ENCODE results near the gene EEF2. TPM values are rescaled to one million over a fixed set of nuclear protein-coding genes. Genes with fewer than 3 reads are reported as not detected.

The EEF2 gene
- total RNA-seq, 4 donors from 2014 or later, result 1,423 to 2,137 (median 2,023) TPM

DNA sequence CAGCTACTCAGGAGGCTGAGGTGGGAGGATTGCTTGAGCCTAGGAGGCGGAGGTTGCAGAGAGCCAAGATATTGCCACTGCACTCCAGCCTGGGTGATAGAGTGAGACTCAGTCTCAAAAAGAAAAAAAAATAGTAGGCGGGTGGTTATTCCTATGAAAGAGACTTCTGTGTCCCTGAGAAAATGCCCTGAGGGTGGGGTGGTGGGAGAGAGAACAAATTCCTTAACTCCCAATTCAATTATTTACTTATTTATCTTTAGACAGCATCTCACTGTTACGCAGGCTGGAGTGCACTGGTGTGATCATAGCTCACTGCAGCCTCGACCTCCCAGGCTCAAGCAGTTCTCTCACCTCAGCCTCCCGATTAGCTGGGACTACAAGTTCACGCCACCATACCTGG lies 10.3 kb upstream of the EEF2 start:
- TF ChIP-seq POLR2AphosphoS5 (IDR thresholded peaks at IDR 0.05) (no peak), EP300 (IDR thresholded peaks at IDR 0.05) (no peak), POLR2A (IDR thresholded peaks at IDR 0.05) (no peak)
- TF ChIP-seq, protein P1, sequence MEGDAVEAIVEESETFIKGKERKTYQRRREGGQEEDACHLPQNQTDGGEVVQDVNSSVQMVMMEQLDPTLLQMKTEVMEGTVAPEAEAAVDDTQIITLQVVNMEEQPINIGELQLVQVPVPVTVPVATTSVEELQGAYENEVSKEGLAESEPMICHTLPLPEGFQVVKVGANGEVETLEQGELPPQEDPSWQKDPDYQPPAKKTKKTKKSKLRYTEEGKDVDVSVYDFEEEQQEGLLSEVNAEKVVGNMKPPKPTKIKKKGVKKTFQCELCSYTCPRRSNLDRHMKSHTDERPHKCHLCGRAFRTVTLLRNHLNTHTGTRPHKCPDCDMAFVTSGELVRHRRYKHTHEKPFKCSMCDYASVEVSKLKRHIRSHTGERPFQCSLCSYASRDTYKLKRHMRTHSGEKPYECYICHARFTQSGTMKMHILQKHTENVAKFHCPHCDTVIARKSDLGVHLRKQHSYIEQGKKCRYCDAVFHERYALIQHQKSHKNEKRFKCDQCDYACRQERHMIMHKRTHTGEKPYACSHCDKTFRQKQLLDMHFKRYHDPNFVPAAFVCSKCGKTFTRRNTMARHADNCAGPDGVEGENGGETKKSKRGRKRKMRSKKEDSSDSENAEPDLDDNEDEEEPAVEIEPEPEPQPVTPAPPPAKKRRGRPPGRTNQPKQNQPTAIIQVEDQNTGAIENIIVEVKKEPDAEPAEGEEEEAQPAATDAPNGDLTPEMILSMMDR (IDR thresholded peaks at IDR 0.05), result no peak
- H3K4me3 ChIP-seq, result no peak overlapping the region
- H3K9me3 ChIP-seq, result no peaks in the 10 kb centered on the region
- no peaks in the 10 kb centered on the region for H3K27me3 ChIP-seq
- H3K27ac ChIP-seq, result no peak overlapping the region
- no peak for DNase-seq (ENCODE audit: low spot score in 2 of 2)
- H3K4me1 ChIP-seq, result no peaks in the 10 kb centered on the region
- WGBS, result 65% methylated on average over 6 of the region's 6 CpGs
- no peaks in the 10 kb centered on the region for H3K36me3 ChIP-seq

DNA sequence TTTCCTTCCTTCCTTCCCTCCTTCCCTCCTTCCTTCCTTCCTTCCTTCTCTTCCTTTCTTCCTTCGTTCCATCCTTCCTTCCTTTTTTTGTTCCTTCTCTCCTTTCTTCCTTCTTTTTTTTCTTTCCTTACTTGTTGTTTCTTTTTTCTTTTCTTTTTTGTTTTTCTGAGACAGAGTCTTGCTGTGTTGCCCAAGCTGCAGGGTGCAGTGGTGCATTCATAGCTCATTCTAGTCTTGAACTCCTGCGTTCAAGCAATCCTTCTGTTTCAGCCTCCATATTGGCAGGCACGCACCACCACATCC lies 5.5 kb upstream of the EEF2 start:
- H3K4me1 ChIP-seq, result peaks cover 29% of the 10 kb centered on the region
- H3K27me3 ChIP-seq, result no peaks in the 10 kb centered on the region
- H3K27ac ChIP-seq, result no peak overlapping the region
- H3K9me3 ChIP-seq, result no peaks in the 10 kb centered on the region
- 76% methylated on average over 3 of the region's 3 CpGs for WGBS
- H3K36me3 ChIP-seq, result no peaks in the 10 kb centered on the region
- TF ChIP-seq, protein P1 (IDR thresholded peaks at IDR 0.05), result no peak
- TF ChIP-seq EP300 (IDR thresholded peaks at IDR 0.05) (no peak), POLR2AphosphoS5 (IDR thresholded peaks at IDR 0.05) (no peak), POLR2A (IDR thresholded peaks at IDR 0.05) (no peak)
- no peak overlapping the region for H3K4me3 ChIP-seq
- no peak for DNase-seq (ENCODE audit: low spot score in 2 of 2)

- TF ChIP-seq POLR2AphosphoS5 (IDR thresholded peaks at IDR 0.05), result no peak
- TF ChIP-seq, protein P1 (IDR thresholded peaks at IDR 0.05), result peak; percentile 66 to 85
- DNase-seq (ENCODE audit: low spot score in 2 of 2), result peak in 1 of 2 donors; percentile 83
- H3K36me3 ChIP-seq, result peaks cover 15% of the 10 kb centered on the region
- H3K4me1 ChIP-seq, result peaks cover 50% of the 10 kb centered on the region
- peak overlapping the region; percentile 99 for H3K4me3 ChIP-seq
- no peaks in the 10 kb centered on the region for H3K9me3 ChIP-seq
- H3K27ac ChIP-seq, result no peak overlapping the region
- WGBS, result 11% methylated on average over 30 of the region's 30 CpGs
- H3K27me3 ChIP-seq, result no peaks in the 10 kb centered on the region
These were observed 2.5 kb upstream of the EEF2 start for GRCh38 chr19:3987619-3988371.

- Histone ChIP-seq H3K27me3 (no peaks in the 10 kb centered on the region), H3K9me3 (no peaks in the 10 kb centered on the region), H3K36me3 (peaks cover 28% of the 10 kb centered on the region), H3K4me3 (peak overlapping the region; percentile 99), H3K4me1 (peaks cover 64% of the 10 kb centered on the region), H3K27ac (peak overlapping the region; percentile 98)
- TF ChIP-seq EP300 (IDR thresholded peaks at IDR 0.05), result no peak
- TF ChIP-seq, protein P1 (IDR thresholded peaks at IDR 0.05), result peak; percentile 51 to 54
- no peak for DNase-seq (ENCODE audit: low spot score in 2 of 2)
- 7% methylated on average over 21 of the region's 21 CpGs for WGBS
These were observed 1.2 kb upstream of the EEF2 start for GRCh38 chr19:3986260-3987041.

- H3K4me3 ChIP-seq, result peak overlapping the region; percentile 99
- H3K27me3 ChIP-seq, result no peaks in the 10 kb centered on the region
- H3K4me1 ChIP-seq, result peaks cover 64% of the 10 kb centered on the region
- no peaks in the 10 kb centered on the region for H3K9me3 ChIP-seq
- H3K27ac ChIP-seq, result peak overlapping the region; percentile 98
- no peak for DNase-seq (ENCODE audit: low spot score in 2 of 2)
- TF ChIP-seq EP300 (IDR thresholded peaks at IDR 0.05), result no peak
- TF ChIP-seq POLR2A (IDR thresholded peaks at IDR 0.05), result no peak
- no peak for TF ChIP-seq POLR2AphosphoS5 (IDR thresholded peaks at IDR 0.05)
- TF ChIP-seq, protein P1 (IDR thresholded peaks at IDR 0.05), result no peak
- WGBS, result 4% methylated on average over 16 of the region's 19 CpGs
- peaks cover 35% of the 10 kb centered on the region for H3K36me3 ChIP-seq
These were observed 488 bp upstream of the EEF2 start for GRCh38 chr19:3985643-3986259.

Measured in suprapubic skin (tissue), 4 donors.